OCI-LY1 (cell line): ENCODE data around the gene FN1.

Experiments
- H2AFZ ChIP-seq: fragments of 200-600 bp; sonication (generic), shearing (Covaris generic); 2 replicates; pipeline ENCODE4 v1.6.0; 2014; ENCODE audit warnings: antibody characterized with exemption, mild to moderate bottlenecking, low read length
- H3F3A ChIP-seq: fragments of 200-600 bp; sonication (generic), shearing (Covaris generic); 2 replicates; pipeline ENCODE4 v1.6.0; 2014; ENCODE audit warnings: mild to moderate bottlenecking, antibody characterized with exemption, low read length, moderate library complexity; ENCODE audit not compliant: insufficient read depth
- H3K27ac ChIP-seq: fragments of 200-600 bp; sonication (generic); 2 replicates; pipeline ENCODE4 v1.5.1; 2014; ENCODE audit warnings: low read length, mixed run types, mild to moderate bottlenecking, low read depth; ENCODE audit not compliant: poor library complexity, severe bottlenecking
- H3K27me3 ChIP-seq: fragments of 200-600 bp; sonication (generic); 2 replicates; pipeline ENCODE4 v1.6.0; 2014; ENCODE audit warnings: antibody characterized with exemption, mild to moderate bottlenecking, low read length, moderate library complexity; ENCODE audit not compliant: insufficient read depth
- H3K36me3 ChIP-seq: fragments of 200-600 bp; sonication (generic); 2 replicates; pipeline ENCODE4 v1.6.1; 2014; ENCODE audit warnings: mild to moderate bottlenecking, antibody characterized with exemption, low read length, moderate library complexity, mixed read lengths; ENCODE audit not compliant: insufficient read depth
- H3K4me1 ChIP-seq: fragments of 200-600 bp; sonication (generic); 2 replicates; pipeline ENCODE4 v1.5.1; 2014; ENCODE audit warnings: mild to moderate bottlenecking, low read length, moderate library complexity; ENCODE audit not compliant: insufficient read depth, severe bottlenecking
- H3K4me2 ChIP-seq: fragments of 200-600 bp; sonication (generic), shearing (Covaris generic); 2 replicates; pipeline ENCODE4 v1.6.1; 2014; ENCODE audit warnings: low read length
- H3K4me3 ChIP-seq: fragments of 200-600 bp; sonication (generic); 2 replicates; pipeline ENCODE4 v1.5.1; 2014; ENCODE audit warnings: low read length, low read depth, mild to moderate bottlenecking, mixed read lengths; ENCODE audit not compliant: poor library complexity, severe bottlenecking
- H3K79me2 ChIP-seq: fragments of 200-600 bp; shearing (Covaris generic); 2 replicates; pipeline ENCODE4 v1.6.1; 2016; ENCODE audit warnings: mixed run types, low read length, mixed read lengths; ENCODE audit not compliant: insufficient read depth
- H3K9ac ChIP-seq: fragments of 200-600 bp; sonication (generic), shearing (Covaris generic); 2 replicates; pipeline ENCODE4 v1.6.1; 2014; ENCODE audit warnings: mild to moderate bottlenecking, low read length, mixed read lengths
- H3K9me2 ChIP-seq: fragments of 200-600 bp; sonication (generic), shearing (Covaris generic); 2 replicates; pipeline ENCODE4 v1.6.1; 2014; ENCODE audit warnings: low read depth, mild to moderate bottlenecking, low read length, mixed read lengths
- H3K9me3 ChIP-seq: fragments of 200-600 bp; shearing (Covaris generic); 2 replicates; pipeline ENCODE4 v1.6.1; 2014; ENCODE audit warnings: low read length, mixed read lengths
- H4K20me1 ChIP-seq: fragments of 200-600 bp; sonication (generic), shearing (Covaris generic); 2 replicates; pipeline ENCODE4 v1.6.0; 2016; ENCODE audit warnings: mild to moderate bottlenecking, low read length; ENCODE audit not compliant: insufficient read depth
- EZH2 ChIP-seq: fragments of 200-600 bp; sonication (generic), shearing (Covaris generic); IDR thresholded peaks from 2 replicates; pipeline ENCODE4 v1.8.0; 2017; ENCODE audit warnings: borderline replicate concordance, mixed run types, mild to moderate bottlenecking, antibody characterized with exemption, low read length, moderate library complexity, mixed read lengths
- TF ChIP-seq, protein P1 (sequence below): fragments of 200-600 bp; sonication (generic), shearing (Covaris generic); IDR thresholded peaks from 2 replicates; pipeline ENCODE4 v1.5.1; 2017; ENCODE audit warnings: mild to moderate bottlenecking, antibody characterized with exemption, low read length, moderate library complexity, mixed read lengths

Gene FN1

DNA sequence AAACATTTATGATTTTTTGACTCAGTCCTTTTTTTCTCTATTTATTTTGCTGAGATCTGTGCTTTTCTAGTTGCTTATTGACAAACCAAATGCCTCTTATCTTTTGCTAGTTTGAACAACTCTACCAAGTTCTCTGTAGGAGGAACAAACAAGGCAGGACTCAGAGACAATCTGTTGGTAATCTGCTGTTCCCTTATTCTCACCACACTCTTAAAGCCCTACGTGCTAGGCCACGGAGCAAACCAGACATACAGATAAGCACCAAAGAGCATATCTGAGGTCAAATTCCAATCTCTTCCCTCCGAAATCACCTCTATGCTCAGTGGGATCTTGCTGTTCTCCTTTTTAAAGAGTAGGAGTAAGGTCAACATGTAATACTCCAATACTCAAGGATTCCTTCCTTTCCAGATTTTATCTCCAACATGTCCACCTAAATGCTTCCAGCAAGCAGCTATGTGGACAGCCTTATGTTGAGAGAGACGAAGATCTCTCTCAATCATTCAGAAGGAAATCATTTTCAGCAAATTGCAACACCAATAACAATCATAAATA lies 18.4 kb downstream of the FN1 start:
- no peak overlapping the region for H3K4me2 ChIP-seq
- H3K9ac ChIP-seq: no peak overlapping the region
- H3K4me3 ChIP-seq: no peak overlapping the region
- H3K27me3 ChIP-seq: no peaks in the 10 kb centered on the region; the same call in 1 of the 2 replicates
- no peaks in the 10 kb centered on the region for H3K9me3 ChIP-seq
- no peak overlapping the region for H2AFZ ChIP-seq
- H3K4me1 ChIP-seq: no peaks in the 10 kb centered on the region
- H3K79me2 ChIP-seq: no peaks in the 10 kb centered on the region
- no peaks in the 10 kb centered on the region for H4K20me1 ChIP-seq
- H3K9me2 ChIP-seq: no peaks in the 10 kb centered on the region
- H3F3A ChIP-seq: no peaks in the 10 kb centered on the region
- H3K27ac ChIP-seq: no peak overlapping the region
- no peak for TF ChIP-seq EZH2
- TF ChIP-seq, protein P1, sequence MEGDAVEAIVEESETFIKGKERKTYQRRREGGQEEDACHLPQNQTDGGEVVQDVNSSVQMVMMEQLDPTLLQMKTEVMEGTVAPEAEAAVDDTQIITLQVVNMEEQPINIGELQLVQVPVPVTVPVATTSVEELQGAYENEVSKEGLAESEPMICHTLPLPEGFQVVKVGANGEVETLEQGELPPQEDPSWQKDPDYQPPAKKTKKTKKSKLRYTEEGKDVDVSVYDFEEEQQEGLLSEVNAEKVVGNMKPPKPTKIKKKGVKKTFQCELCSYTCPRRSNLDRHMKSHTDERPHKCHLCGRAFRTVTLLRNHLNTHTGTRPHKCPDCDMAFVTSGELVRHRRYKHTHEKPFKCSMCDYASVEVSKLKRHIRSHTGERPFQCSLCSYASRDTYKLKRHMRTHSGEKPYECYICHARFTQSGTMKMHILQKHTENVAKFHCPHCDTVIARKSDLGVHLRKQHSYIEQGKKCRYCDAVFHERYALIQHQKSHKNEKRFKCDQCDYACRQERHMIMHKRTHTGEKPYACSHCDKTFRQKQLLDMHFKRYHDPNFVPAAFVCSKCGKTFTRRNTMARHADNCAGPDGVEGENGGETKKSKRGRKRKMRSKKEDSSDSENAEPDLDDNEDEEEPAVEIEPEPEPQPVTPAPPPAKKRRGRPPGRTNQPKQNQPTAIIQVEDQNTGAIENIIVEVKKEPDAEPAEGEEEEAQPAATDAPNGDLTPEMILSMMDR: no peak
- H3K36me3 ChIP-seq: no peaks in the 10 kb centered on the region

DNA sequence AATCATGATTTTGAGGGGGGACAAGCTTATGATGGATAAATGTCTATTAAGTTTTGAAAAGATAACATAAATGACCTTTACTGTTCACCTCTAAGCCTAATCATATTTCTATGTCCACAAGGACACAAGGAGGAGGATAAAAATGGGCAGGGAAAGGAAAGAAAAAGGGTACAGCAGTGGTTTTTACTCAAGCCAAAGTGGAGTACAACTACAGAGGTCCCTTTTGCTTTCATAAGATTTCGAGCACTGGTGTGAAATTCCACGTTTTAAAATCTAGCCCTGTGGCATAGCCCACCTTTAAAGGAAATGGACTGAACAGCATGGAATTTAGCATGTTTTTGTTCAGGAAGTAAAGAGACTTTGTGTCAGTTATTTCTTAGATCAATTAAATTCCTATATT lies 19.2 kb downstream of the FN1 start:
- no peak overlapping the region for H3K4me3 ChIP-seq
- H3K4me1 ChIP-seq: no peaks in the 10 kb centered on the region
- H2AFZ ChIP-seq: no peak overlapping the region
- H3K27ac ChIP-seq: no peak overlapping the region
- no peaks in the 10 kb centered on the region for H3K36me3 ChIP-seq
- no peaks in the 10 kb centered on the region for H3K27me3 ChIP-seq
- no peaks in the 10 kb centered on the region for H4K20me1 ChIP-seq
- TF ChIP-seq, protein P1: no peak
- TF ChIP-seq EZH2: no peak
- H3K9ac ChIP-seq: no peak overlapping the region
- no peak overlapping the region for H3K4me2 ChIP-seq
- H3K9me3 ChIP-seq: no peaks in the 10 kb centered on the region
- no peaks in the 10 kb centered on the region for H3K79me2 ChIP-seq
- no peaks in the 10 kb centered on the region for H3F3A ChIP-seq
- H3K9me2 ChIP-seq: no peaks in the 10 kb centered on the region

DNA sequence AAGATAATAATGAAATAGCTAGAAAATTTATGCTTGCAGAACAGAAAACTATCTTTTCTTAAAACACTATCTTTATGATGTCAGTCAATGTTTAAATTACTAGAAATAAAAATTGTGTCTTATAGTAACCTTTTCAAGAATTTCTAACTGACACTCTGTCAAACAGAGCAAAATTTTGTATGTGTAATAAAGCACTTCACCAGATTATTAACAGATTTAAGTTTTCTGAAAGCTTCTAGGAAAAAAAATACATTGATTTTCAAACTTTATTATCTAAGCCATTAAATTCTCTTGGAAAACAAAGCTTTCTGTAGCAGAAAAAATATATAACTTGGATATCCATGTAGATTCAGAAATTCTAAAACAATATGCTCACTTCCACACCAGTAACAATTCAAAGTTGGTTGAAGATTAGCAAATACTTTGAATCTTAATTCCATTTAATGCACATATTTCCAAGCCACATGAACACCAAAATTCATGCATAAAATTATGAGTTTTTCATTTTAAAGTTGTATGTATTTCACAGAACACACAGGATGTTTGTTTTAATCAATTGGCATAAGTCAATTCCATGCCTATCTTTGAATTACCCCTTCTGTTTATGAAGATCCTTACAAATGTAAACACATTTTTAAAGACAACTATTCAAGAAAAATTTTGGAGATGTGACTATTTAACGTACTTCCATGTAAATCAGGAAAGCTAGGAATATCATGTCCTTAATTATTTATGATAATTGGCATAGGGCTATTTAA lies 19.9 kb downstream of the FN1 start:
- H3K9ac ChIP-seq: no peak overlapping the region
- no peaks in the 10 kb centered on the region for H3K36me3 ChIP-seq
- H3K27me3 ChIP-seq: no peaks in the 10 kb centered on the region
- no peak overlapping the region for H2AFZ ChIP-seq
- no peak overlapping the region for H3K27ac ChIP-seq
- H3K79me2 ChIP-seq: no peaks in the 10 kb centered on the region
- H3K4me2 ChIP-seq: no peak overlapping the region
- no peaks in the 10 kb centered on the region for H3F3A ChIP-seq
- H3K9me2 ChIP-seq: no peaks in the 10 kb centered on the region
- no peak for TF ChIP-seq EZH2
- TF ChIP-seq, protein P1: no peak
- no peaks in the 10 kb centered on the region for H3K4me1 ChIP-seq
- H3K9me3 ChIP-seq: no peaks in the 10 kb centered on the region
- no peak overlapping the region for H3K4me3 ChIP-seq
- no peaks in the 10 kb centered on the region for H4K20me1 ChIP-seq
